Activated T-helper 1 cell treated with anti-CD3 and anti-CD28 coated beads, Interleukin-12 subunit alpha, Interleukin-12 subunit beta, Interleukin-2, Interleukin-4 antibody, amounts not matched to agents 30 ng/mL and 10 ng/mL and 1 ng/mL, durations not matched to agents 14 hours and 24 hours and 36 hours (primary cell): ENCODE data around the gene RIMBP3B. TPM values are rescaled to one million over a fixed set of nuclear protein-coding genes. Genes with fewer than 3 reads are reported as not detected.
"Not testable (repeated sequence)": the region's sequence is repeated elsewhere in the genome, so short reads cannot be mapped to it uniquely, and the experiment has no call there.

Source experiments
- DNase-seq: peaks from one replicate; pipeline ENCODE4 v3.0.0; 2021; ENCODE audit warnings: low spot score
- H3K27ac Mint-ChIP-seq: one replicate; pipeline ENCODE4 v1.8.0; 2021; ENCODE audit warnings: mild to moderate bottlenecking, mixed read lengths
- H3K27me3 Mint-ChIP-seq: one replicate; pipeline ENCODE4 v1.8.0; 2022; ENCODE audit warnings: mild to moderate bottlenecking, moderate library complexity, mixed read lengths; ENCODE audit not compliant: insufficient read depth
- H3K36me3 Mint-ChIP-seq: one replicate; pipeline ENCODE4 v1.8.0; 2021; ENCODE audit warnings: low read depth, mixed read lengths
- H3K4me1 Mint-ChIP-seq: one replicate; pipeline ENCODE4 v1.8.0; 2021; ENCODE audit warnings: low read depth, mixed read lengths
- H3K4me3 Mint-ChIP-seq: one replicate; pipeline ENCODE4 v1.8.0; 2021; ENCODE audit warnings: mild to moderate bottlenecking, moderate library complexity, mixed read lengths
- H3K9me3 Mint-ChIP-seq: one replicate; pipeline ENCODE4 v1.8.0; 2021; ENCODE audit warnings: mixed read lengths
- intact Hi-C: fragments of 100-400 bp; cut with micrococcal nuclease; formaldehyde crosslinking; loops from one replicate; pipeline ENCODE4 v1.15.1; 2024
- total RNA-seq: library from RNA; stranded (reverse); gene quantifications from 2 replicates; pipeline ENCODE4 v1.2.3, GENCODE V29; 2022

The RIMBP3B gene
- total RNA-seq, result 0.16 TPM in 1 of 2 replicates, not detected in the other

DNA sequence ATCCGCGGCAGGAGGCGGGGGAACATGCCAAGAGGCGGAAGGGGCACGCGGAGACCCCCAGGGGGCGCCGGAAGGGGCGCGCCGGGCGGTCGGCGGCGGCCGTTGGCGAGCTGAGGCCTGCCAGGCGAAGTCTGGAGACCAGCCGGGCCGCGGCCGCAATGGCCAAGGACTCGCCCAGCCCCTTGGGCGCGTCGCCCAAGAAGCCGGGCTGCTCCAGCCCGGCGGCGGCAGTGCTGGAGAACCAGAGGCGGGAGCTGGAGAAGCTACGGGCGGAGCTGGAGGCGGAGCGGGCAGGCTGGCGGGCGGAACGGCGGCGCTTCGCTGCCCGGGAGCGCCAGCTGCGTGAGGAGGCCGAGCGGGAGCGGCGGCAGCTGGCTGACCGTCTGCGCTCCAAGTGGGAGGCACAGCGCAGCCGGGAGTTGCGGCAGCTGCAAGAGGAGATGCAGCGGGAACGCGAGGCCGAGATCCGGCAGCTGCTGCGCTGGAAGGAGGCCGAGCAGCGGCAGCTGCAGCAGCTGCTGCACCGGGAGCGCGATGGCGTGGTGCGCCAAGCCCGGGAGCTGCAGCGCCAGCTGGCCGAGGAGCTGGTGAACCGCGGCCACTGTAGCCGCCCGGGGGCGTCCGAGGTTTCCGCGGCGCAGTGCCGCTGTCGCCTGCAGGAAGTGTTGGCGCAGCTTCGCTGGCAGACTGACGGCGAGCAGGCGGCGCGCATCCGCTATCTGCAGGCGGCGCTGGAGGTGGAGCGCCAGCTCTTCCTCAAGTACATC lies at the start of gene RIMBP3B:
Gene RIMBP3B, plus strand, starts transcription at position 51 of the 767 bp plus-strand sequence. Its CDS starts 108 bp downstream, at position 159.
- DNase-seq, H3K4me3 Mint-ChIP-seq, H3K36me3 Mint-ChIP-seq, H3K27ac Mint-ChIP-seq, intact Hi-C loops, H3K4me1 Mint-ChIP-seq, H3K9me3 Mint-ChIP-seq, H3K27me3 Mint-ChIP-seq: not testable (repeated sequence)

- H3K4me1 Mint-ChIP-seq, intact Hi-C loops, H3K27me3 Mint-ChIP-seq, DNase-seq, H3K27ac Mint-ChIP-seq, H3K36me3 Mint-ChIP-seq, H3K9me3 Mint-ChIP-seq, H3K4me3 Mint-ChIP-seq: not testable (repeated sequence)
Observed at GRCh38 chr22:21357527-21357926, 26.0 kb upstream of the RIMBP3B start.

DNA sequence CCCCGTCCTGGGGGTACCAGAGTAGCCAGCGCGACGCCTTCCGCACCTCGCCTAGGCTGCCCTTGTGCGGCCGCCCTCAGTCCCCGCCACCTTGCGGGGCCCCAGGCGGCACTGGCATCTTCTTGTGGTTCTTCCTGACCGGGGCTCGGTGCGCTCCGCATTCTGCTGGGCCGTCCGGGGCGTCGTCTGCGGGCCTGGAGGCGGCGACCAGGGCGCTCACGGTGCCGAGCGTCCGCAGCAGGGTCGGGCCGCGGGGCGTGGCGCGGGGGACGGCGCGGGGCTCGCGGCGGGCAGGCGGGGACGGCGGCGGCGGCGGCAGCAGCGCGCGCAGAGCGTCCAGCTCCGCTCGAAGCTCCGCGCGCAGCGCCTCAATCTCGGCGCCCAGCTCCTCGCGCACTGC lies 23.0 kb upstream of the RIMBP3B start:
- H3K4me3 Mint-ChIP-seq, H3K36me3 Mint-ChIP-seq, DNase-seq, H3K4me1 Mint-ChIP-seq, H3K27me3 Mint-ChIP-seq, H3K27ac Mint-ChIP-seq, H3K9me3 Mint-ChIP-seq, intact Hi-C loops: not testable (repeated sequence)

GRCh38 chr22:21362473-21362872 lies 21.1 kb upstream of the RIMBP3B start:
- intact Hi-C loops, H3K4me3 Mint-ChIP-seq, DNase-seq, H3K4me1 Mint-ChIP-seq, H3K9me3 Mint-ChIP-seq, H3K27ac Mint-ChIP-seq, H3K36me3 Mint-ChIP-seq, H3K27me3 Mint-ChIP-seq: not testable (repeated sequence)

GRCh38 chr22:21363061-21363460 lies 20.5 kb upstream of the RIMBP3B start:
- H3K36me3 Mint-ChIP-seq, H3K4me3 Mint-ChIP-seq, DNase-seq, H3K4me1 Mint-ChIP-seq, H3K9me3 Mint-ChIP-seq, H3K27me3 Mint-ChIP-seq, H3K27ac Mint-ChIP-seq, intact Hi-C loops: not testable (repeated sequence)

DNA sequence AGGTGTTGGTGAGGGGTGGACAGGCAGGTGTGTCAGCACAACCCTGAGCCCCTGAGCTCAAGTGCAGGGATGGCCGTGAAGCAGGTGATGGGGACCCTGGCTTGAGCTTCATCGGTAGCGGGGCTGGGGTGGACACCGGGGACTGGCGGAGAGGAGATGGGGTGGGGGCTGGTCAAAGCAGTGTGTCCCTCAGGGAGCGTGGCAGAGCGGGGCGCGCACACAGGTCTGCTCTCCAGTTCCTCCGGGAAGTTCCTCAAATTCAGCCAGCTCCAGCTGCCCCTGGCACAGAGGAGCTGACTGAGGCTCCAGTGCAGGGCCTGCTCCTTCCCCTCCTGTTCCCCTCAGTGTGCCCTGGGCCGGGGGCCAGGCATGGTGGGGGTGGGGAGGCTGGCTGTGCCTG lies 19.7 kb upstream of the RIMBP3B start:
- DNase-seq, H3K4me1 Mint-ChIP-seq, intact Hi-C loops, H3K4me3 Mint-ChIP-seq, H3K27ac Mint-ChIP-seq, H3K9me3 Mint-ChIP-seq, H3K36me3 Mint-ChIP-seq, H3K27me3 Mint-ChIP-seq: not testable (repeated sequence)

DNA sequence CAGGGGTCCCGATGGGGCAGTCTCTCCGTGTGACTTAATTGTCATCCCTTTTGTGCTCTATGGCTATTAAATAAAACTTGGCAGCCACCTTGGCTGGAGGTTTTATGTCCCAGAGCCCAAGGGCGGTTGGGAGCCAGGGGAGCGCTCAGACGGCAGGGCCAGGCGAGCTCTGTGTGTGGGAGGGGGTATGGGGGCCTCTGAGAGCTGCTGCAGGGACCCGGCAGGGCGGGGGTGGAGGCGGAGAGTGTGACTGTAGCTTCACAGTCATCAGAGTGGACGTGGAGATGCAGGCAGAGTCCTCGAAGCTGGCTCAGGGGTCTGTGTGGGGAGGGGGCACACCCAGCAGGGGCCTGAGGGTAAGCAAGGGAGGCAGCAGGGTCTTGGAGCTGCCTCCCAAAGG lies 19.2 kb upstream of the RIMBP3B start:
- H3K36me3 Mint-ChIP-seq, H3K9me3 Mint-ChIP-seq, DNase-seq, H3K27ac Mint-ChIP-seq, intact Hi-C loops, H3K4me3 Mint-ChIP-seq, H3K27me3 Mint-ChIP-seq, H3K4me1 Mint-ChIP-seq: not testable (repeated sequence)

GRCh38 chr22:21365337-21365736 lies 18.2 kb upstream of the RIMBP3B start:
- not testable (repeated sequence) for H3K4me1 Mint-ChIP-seq

DNA sequence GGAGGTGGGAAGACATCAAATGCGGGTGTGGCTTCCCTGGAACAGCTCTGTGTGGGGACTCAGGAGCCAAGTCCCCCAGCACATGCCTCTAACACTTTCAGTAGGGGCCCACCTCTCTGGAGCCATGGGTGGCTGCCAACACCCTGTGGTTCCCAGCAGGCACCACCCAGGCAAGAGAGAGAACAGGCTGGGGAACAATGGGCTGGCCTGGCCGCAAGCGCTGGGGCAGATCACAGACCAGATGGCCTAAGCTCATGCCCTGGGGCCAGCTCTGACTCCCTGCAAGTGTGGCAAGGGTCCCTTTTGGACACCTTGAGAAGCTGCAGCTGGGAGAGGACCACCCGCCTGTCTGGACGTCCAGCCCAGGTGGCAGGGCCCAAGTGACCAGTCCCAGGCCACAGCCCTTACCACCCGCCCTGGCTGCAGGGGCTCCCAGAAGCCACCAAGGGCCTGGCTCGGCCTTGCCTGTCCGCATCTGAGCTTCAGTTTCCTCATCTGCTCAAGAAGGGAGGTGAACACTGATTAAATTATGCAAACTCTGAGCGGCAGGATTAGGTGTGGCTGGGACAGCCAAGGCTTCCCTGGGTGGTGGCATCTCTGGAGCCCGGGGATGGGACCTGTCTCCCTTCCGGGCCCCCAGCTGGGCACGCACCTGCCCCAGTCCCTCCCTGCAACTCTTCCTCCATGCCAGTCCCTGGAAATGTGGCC lies 14.8 kb upstream of the RIMBP3B start:
- DNase-seq, H3K4me3 Mint-ChIP-seq, intact Hi-C loops, H3K27ac Mint-ChIP-seq, H3K36me3 Mint-ChIP-seq, H3K4me1 Mint-ChIP-seq, H3K27me3 Mint-ChIP-seq, H3K9me3 Mint-ChIP-seq: not testable (repeated sequence)

More at GRCh38 chr22:21365337-21365736, 18.2 kb upstream of the RIMBP3B start:
- H3K9me3 Mint-ChIP-seq, DNase-seq, H3K27me3 Mint-ChIP-seq, intact Hi-C loops, H3K36me3 Mint-ChIP-seq, H3K4me3 Mint-ChIP-seq, H3K27ac Mint-ChIP-seq: not testable (repeated sequence)

DNA sequence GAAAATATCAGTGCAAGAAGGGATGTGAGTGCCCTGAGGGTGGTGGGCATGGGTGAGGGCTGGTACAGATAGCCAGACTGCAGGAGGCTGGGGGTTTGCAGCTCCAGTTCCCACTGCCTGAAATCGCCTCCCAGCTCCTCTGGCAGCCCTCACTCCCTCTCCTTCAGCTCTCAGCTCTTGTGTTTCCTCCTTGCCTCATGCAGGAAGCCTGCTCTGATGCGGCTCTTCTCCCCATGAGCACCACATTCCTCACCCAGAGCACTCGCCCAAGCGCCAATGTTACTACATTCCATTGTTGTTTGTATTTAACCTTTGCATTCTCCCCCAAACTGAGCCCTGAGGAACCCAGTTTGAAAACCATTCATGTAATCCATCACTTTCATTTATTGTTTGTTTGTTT lies 7.7 kb upstream of the RIMBP3B start:
- DNase-seq, H3K27me3 Mint-ChIP-seq, H3K9me3 Mint-ChIP-seq, H3K4me3 Mint-ChIP-seq, H3K27ac Mint-ChIP-seq, intact Hi-C loops, H3K4me1 Mint-ChIP-seq, H3K36me3 Mint-ChIP-seq: not testable (repeated sequence)

- H3K9me3 Mint-ChIP-seq, intact Hi-C loops, H3K27me3 Mint-ChIP-seq, H3K4me1 Mint-ChIP-seq, DNase-seq, H3K4me3 Mint-ChIP-seq, H3K36me3 Mint-ChIP-seq, H3K27ac Mint-ChIP-seq: not testable (repeated sequence)
Observed at GRCh38 chr22:21384468-21385357, 1.2 kb downstream of the RIMBP3B start.

- intact Hi-C loops, H3K9me3 Mint-ChIP-seq, H3K4me1 Mint-ChIP-seq, H3K36me3 Mint-ChIP-seq, H3K27ac Mint-ChIP-seq, DNase-seq, H3K4me3 Mint-ChIP-seq, H3K27me3 Mint-ChIP-seq: not testable (repeated sequence)
Observed at GRCh38 chr22:21389480-21389879, 5.9 kb downstream of the RIMBP3B start.

DNA sequence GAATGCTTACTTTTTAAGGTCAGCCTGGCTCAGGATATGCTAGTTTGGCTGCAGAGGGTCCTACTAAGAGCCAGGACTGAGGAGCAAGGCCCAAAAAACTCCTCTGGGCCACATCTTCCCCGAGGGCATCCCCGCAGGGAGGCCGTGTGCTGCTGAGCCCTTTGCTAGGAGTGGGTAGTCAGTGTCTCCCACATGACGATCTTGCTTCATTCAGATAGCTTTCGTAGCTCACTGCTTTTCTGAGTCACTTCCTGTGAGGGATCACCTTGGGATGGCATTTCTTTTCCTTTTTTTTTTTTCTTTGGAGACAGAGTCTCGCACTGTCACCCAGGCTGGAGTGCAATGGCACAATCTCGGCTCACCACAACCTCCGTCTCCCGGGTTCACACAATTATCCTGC lies 6.5 kb downstream of the RIMBP3B start:
- H3K36me3 Mint-ChIP-seq, H3K27ac Mint-ChIP-seq, H3K4me1 Mint-ChIP-seq, DNase-seq, H3K4me3 Mint-ChIP-seq, H3K27me3 Mint-ChIP-seq, H3K9me3 Mint-ChIP-seq, intact Hi-C loops: not testable (repeated sequence)
